ENCODE results near the gene BSN. TPM values are rescaled to one million over a fixed set of nuclear protein-coding genes. Genes with fewer than 3 reads are reported as not detected.

Gene BSN
- total and polyA plus RNA-seq, 9 donors, result 0.44 to 1.2 (median 0.62) TPM

DNA sequence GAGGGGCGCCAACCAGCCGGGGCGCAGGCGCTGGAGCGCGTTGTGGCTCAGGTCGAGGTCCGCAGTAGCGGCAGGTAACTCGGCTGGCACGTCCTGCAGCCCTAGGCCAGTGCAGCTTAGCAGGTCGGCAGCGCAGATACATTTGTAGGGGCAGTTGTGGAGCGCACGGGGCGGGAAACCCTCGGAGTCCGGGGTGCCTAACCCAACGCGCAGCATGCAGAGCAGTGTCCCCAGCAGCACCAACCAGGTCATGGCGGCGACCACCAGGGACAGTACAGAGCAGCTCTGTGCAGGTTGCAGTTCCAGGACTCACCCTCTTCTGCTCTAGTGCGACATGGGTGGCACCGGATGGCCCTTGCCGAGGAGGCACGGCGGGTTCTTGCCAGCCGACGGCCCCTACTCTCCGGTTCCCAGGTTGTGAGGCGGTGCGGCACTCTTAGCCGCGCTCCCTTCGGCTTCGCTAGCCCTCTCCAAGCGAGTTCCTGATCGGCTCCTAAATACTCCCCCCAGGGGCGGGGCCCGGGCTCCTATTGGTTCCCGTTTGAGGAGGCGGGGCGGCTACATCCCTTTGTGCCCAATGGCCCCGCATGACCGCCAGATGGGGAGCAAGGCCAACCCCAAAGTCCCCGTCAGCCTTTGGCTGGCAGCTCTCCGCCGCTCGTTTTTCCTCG lies 165.1 kb downstream of the BSN start, which contains the start of gene AMIGO3:
AMIGO3 (minus strand) TSS at position 471 of the 671 bp plus-strand sequence; CDS start at position 252, 219 bp downstream.
- no peaks in the 10 kb centered on the region for H3K9me3 ChIP-seq (replicated peaks; ENCODE audit: control insufficient read depth, low read depth, low read length)
- H3K27ac ChIP-seq (ENCODE audit: low read length), result peak within 1 kb of the TSS; percentile 81
- H3K4me1 ChIP-seq (ENCODE audit: control insufficient read depth, insufficient read depth, low read length), result peaks cover 47% of the 10 kb centered on the region
- H3K36me3 ChIP-seq (ENCODE audit: control insufficient read depth, insufficient read depth, low read length), result peaks cover 44% of the 10 kb centered on the region
- under 1% methylated on average over 46 of the region's 50 CpGs for WGBS (ENCODE audit: insufficient coverage)
- H3K4me3 ChIP-seq (ENCODE audit: low read length), result peak within 1 kb of the TSS; percentile 62
- peaks cover 6% of the 10 kb centered on the region for H3K27me3 ChIP-seq (ENCODE audit: control insufficient read depth, insufficient read depth, low read length)
- peak; percentile 96 for DNase-seq

Other genes starting within 250 kb of the BSN start
- 17.9 TPM for gene USP4, start 214.4 kb upstream of the BSN start, total RNA-seq
- gene USP4, start 214.4 kb upstream of the BSN start, polyA plus RNA-seq (ENCODE audit: insufficient read depth in 1 of 8, insufficient read length in 8 of 8, low replicate concordance in 1 of 8), result 10 to 100 TPM; 36.9 to 59.0 (median 45.2) TPM
- gene GPX1, start 196.1 kb upstream of the BSN start, total RNA-seq, result 118 TPM
- gene GPX1, start 196.1 kb upstream of the BSN start, polyA plus RNA-seq (ENCODE audit: insufficient read depth in 1 of 8, insufficient read length in 8 of 8, low replicate concordance in 1 of 8), result 100 to 1,000 TPM; 124 to 153 (median 143) TPM
- gene RHOA, start 142.5 kb upstream of the BSN start, total RNA-seq, result 217 TPM
- gene RHOA, start 142.5 kb upstream of the BSN start, polyA plus RNA-seq (ENCODE audit: insufficient read depth in 1 of 8, insufficient read length in 8 of 8, low replicate concordance in 1 of 8), result 100 to 1,000 TPM; 427 to 558 (median 459) TPM
- 13.3 TPM for gene TCTA, start 142.1 kb upstream of the BSN start, total RNA-seq
- 10 to 100 TPM; 13.3 to 19.7 (median 16.9) TPM for gene TCTA, start 142.1 kb upstream of the BSN start, polyA plus RNA-seq (ENCODE audit: insufficient read depth in 1 of 8, insufficient read length in 8 of 8, low replicate concordance in 1 of 8)
- 5.5 TPM for gene AMT, start 132.0 kb upstream of the BSN start, total RNA-seq
- 10 to 100 TPM in 4 of 8 donors, 1 to 10 TPM in 4; 6.7 to 19.0 (median 11.2) TPM for gene AMT, start 132.0 kb upstream of the BSN start, polyA plus RNA-seq (ENCODE audit: insufficient read depth in 1 of 8, insufficient read length in 8 of 8, low replicate concordance in 1 of 8)
- gene NICN1, start 125.2 kb upstream of the BSN start, total RNA-seq, result 7.2 TPM
- gene NICN1, start 125.2 kb upstream of the BSN start, polyA plus RNA-seq (ENCODE audit: insufficient read depth in 1 of 8, insufficient read length in 8 of 8, low replicate concordance in 1 of 8), result 10 to 100 TPM in 6 of 8 donors, 1 to 10 TPM in 2; 9.6 to 14.3 (median 13.2) TPM
- 142 TPM for gene DAG1, start 84.2 kb upstream of the BSN start, total RNA-seq
- 100 to 1,000 TPM; 151 to 229 (median 199) TPM for gene DAG1, start 84.2 kb upstream of the BSN start, polyA plus RNA-seq (ENCODE audit: insufficient read depth in 1 of 8, insufficient read length in 8 of 8, low replicate concordance in 1 of 8)
- 56.6 TPM for gene APEH, start 119.9 kb downstream of the BSN start, total RNA-seq
- gene APEH, start 119.9 kb downstream of the BSN start, polyA plus RNA-seq (ENCODE audit: insufficient read depth in 1 of 8, insufficient read length in 8 of 8, low replicate concordance in 1 of 8), result 10 to 100 TPM; 53.6 to 71.3 (median 61.5) TPM
- gene MST1, start 135.0 kb downstream of the BSN start, total RNA-seq, result 7.0 TPM
- gene MST1, start 135.0 kb downstream of the BSN start, polyA plus RNA-seq (ENCODE audit: insufficient read depth in 1 of 8, insufficient read length in 8 of 8, low replicate concordance in 1 of 8), result 10 to 100 TPM in 3 of 8 donors, 1 to 10 TPM in 5; 7.1 to 30.3 (median 9.8) TPM
- 20.4 TPM for gene RNF123, start 135.1 kb downstream of the BSN start, total RNA-seq
- gene RNF123, start 135.1 kb downstream of the BSN start, polyA plus RNA-seq (ENCODE audit: insufficient read depth in 1 of 8, insufficient read length in 8 of 8, low replicate concordance in 1 of 8), result 10 to 100 TPM; 32.2 to 46.5 (median 37.0) TPM
- gene AMIGO3, start 165.2 kb downstream of the BSN start, total RNA-seq, result 1.2 TPM
- gene AMIGO3, start 165.2 kb downstream of the BSN start, polyA plus RNA-seq (ENCODE audit: insufficient read depth in 1 of 8, insufficient read length in 8 of 8, low replicate concordance in 1 of 8), result 1 to 10 TPM; 1.6 to 3.8 (median 3.3) TPM
- gene GMPPB, start 169.5 kb downstream of the BSN start, total RNA-seq, result 12.2 TPM
- 10 to 100 TPM; 11.1 to 15.3 (median 12.7) TPM for gene GMPPB, start 169.5 kb downstream of the BSN start, polyA plus RNA-seq (ENCODE audit: insufficient read depth in 1 of 8, insufficient read length in 8 of 8, low replicate concordance in 1 of 8)
- gene IP6K1, start 232.1 kb downstream of the BSN start, total RNA-seq, result 12.6 TPM
- 10 to 100 TPM; 18.5 to 27.2 (median 23.7) TPM for gene IP6K1, start 232.1 kb downstream of the BSN start, polyA plus RNA-seq (ENCODE audit: insufficient read depth in 1 of 8, insufficient read length in 8 of 8, low replicate concordance in 1 of 8)
- not detected for gene CDHR4, start 245.4 kb downstream of the BSN start, total RNA-seq
- under 1 TPM in 6 of 8 donors, not detected in 2; 0.06 to 0.52 (median 0.15) TPM for gene CDHR4, start 245.4 kb downstream of the BSN start, polyA plus RNA-seq (ENCODE audit: insufficient read depth in 1 of 8, insufficient read length in 8 of 8, low replicate concordance in 1 of 8)
- 13.2 TPM for gene INKA1, start 248.8 kb downstream of the BSN start, total RNA-seq
- 10 to 100 TPM in 5 of 8 donors, 1 to 10 TPM in 3; 8.2 to 17.6 (median 10.9) TPM for gene INKA1, start 248.8 kb downstream of the BSN start, polyA plus RNA-seq (ENCODE audit: insufficient read depth in 1 of 8, insufficient read length in 8 of 8, low replicate concordance in 1 of 8)

Data from muscle of leg (tissue), 11 donors.